HL-60 (cell line): Measurements from ENCODE around the gene S100A3.
A peak's percentile ranks its signal among the peaks of the same experiment; 100 is the strongest.

Experiments
- DNase-seq, 2 experiments: peaks; one replicate each; pipeline ENCODE4 v3.0.0-alpha.2; 2010 to 2020; ENCODE audit warnings: low read depth in 1 of 2, low spot score in 1 of 2
- H3K27ac ChIP-seq: fragments of 250-450 bp; sonication (Bioruptor Pico); replicated peaks from 2 replicates; pipeline ENCODE4 v1.5.1; 2020; ENCODE audit warnings: mild to moderate bottlenecking, moderate library complexity
- H3K27me3 ChIP-seq: fragments of 250-450 bp; sonication (Bioruptor Pico); 2 replicates; pipeline ENCODE4 v1.5.1; 2021; ENCODE audit warnings: mild to moderate bottlenecking, moderate library complexity; ENCODE audit not compliant: insufficient read depth, poor library complexity, severe bottlenecking
- H3K4me3 ChIP-seq: replicated peaks from 2 replicates; pipeline ENCODE4 v1.5.1; 2011; ENCODE audit warnings: mild to moderate bottlenecking, control low read depth, low read length; ENCODE audit not compliant: insufficient read depth
- CTCF ChIP-seq: IDR thresholded peaks from one replicate; pipeline ENCODE4 v1.5.1; 2011; ENCODE audit warnings: low read length, control low read depth, inconsistent platforms; ENCODE audit not compliant: insufficient read depth
- GABPA ChIP-seq: IDR thresholded peaks from 2 replicates; pipeline ENCODE4 v1.6.1; 2012; ENCODE audit warnings: low read depth
- POLR2AphosphoS5 ChIP-seq: IDR thresholded peaks from 2 replicates; pipeline ENCODE4 v1.6.1; 2012; ENCODE audit warnings: low read depth
- REST ChIP-seq: IDR thresholded peaks from 2 replicates; pipeline ENCODE4 v1.6.1; 2012; ENCODE audit warnings: low read depth; ENCODE audit not compliant: insufficient replicate concordance
- SPI1 ChIP-seq: IDR thresholded peaks from 2 replicates; pipeline ENCODE4 v1.6.1; 2012; ENCODE audit warnings: low read depth, mild to moderate bottlenecking, borderline replicate concordance

Gene S100A3

GRCh38 chr1:153513666-153514065 is 35.4 kb downstream of the S100A3 start:
- no peak overlapping the region for H3K27ac ChIP-seq
- H3K4me3 ChIP-seq: no peak overlapping the region
- no peaks in the 10 kb centered on the region for H3K27me3 ChIP-seq
- TF ChIP-seq POLR2AphosphoS5: no peak
- TF ChIP-seq CTCF: no peak
- no peak for DNase-seq

GRCh38 chr1:153513023-153513422 is 36.0 kb downstream of the S100A3 start:
- H3K27me3 ChIP-seq: no peaks in the 10 kb centered on the region
- no peak overlapping the region for H3K27ac ChIP-seq
- DNase-seq: no peak
- no peak overlapping the region for H3K4me3 ChIP-seq
- no peak for TF ChIP-seq GABPA
- TF ChIP-seq REST: no peak
- TF ChIP-seq CTCF: no peak
- TF ChIP-seq SPI1: no peak
- no peak for TF ChIP-seq POLR2AphosphoS5

GRCh38 chr1:153510984-153511410 is 38.1 kb downstream of the S100A3 start:
- no peak for TF ChIP-seq GABPA
- peak; percentile 62 for TF ChIP-seq CTCF
- H3K27ac ChIP-seq: no peak overlapping the region
- H3K27me3 ChIP-seq: no peaks in the 10 kb centered on the region
- peak; percentile 57 to 76 for DNase-seq
- no peak overlapping the region for H3K4me3 ChIP-seq

GRCh38 chr1:153509729-153510354 is 39.2 kb downstream of the S100A3 start:
- DNase-seq: peak; percentile 40 to 76
- no peak overlapping the region for H3K4me3 ChIP-seq
- TF ChIP-seq CTCF: peak; percentile 98
- TF ChIP-seq SPI1: no peak
- no peak overlapping the region for H3K27ac ChIP-seq
- H3K27me3 ChIP-seq: no peaks in the 10 kb centered on the region
